ENCODE data around the gene EIF4E2. TPM values are rescaled to one million over a fixed set of nuclear protein-coding genes. Genes with fewer than 3 reads are reported as not detected.
A peak's percentile ranks its signal among the peaks of the same experiment; 100 is the strongest.

The EIF4E2 gene
- total and polyA plus RNA-seq, 2 of the 13 experiments (the other 11 are each of a cell fraction or from before 2014, with no cell fraction given), result 25.0 to 101 TPM

DNA sequence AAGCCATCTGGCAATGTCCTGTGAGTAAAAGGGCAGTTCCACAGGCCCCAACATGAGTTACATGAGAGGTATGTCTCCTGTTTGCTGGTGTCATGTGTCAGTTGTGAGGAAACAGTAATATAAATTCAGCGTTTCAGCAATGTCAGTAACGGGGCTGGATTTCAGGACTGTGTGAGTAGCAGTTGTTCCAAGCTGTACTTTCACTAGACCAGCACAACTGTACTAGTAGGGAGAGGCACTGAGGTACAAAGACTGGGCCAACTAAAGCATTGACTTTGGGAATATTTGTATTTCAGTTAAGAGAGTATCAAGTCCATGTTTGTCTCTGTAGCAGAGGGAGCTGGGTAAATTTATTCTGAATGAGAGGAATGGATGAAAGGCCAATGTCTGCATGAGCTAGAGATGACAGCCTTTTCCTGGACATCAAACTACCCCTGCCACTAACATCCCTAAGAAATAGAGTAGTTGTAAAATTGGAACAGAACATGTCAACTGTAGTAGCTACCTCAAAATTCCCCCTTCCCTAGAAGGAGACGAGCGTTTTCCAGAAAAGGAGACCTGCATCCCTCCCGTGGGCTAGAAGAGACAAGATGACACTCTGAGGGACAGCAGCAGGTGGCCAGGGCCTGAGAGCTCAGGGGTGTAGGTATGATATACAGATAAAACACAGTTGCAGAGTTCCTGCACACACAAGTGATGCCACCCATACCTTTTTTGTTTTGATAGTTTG is 24.4 kb downstream of the EIF4E2 start (continued):
- TF ChIP-seq, protein P1, sequence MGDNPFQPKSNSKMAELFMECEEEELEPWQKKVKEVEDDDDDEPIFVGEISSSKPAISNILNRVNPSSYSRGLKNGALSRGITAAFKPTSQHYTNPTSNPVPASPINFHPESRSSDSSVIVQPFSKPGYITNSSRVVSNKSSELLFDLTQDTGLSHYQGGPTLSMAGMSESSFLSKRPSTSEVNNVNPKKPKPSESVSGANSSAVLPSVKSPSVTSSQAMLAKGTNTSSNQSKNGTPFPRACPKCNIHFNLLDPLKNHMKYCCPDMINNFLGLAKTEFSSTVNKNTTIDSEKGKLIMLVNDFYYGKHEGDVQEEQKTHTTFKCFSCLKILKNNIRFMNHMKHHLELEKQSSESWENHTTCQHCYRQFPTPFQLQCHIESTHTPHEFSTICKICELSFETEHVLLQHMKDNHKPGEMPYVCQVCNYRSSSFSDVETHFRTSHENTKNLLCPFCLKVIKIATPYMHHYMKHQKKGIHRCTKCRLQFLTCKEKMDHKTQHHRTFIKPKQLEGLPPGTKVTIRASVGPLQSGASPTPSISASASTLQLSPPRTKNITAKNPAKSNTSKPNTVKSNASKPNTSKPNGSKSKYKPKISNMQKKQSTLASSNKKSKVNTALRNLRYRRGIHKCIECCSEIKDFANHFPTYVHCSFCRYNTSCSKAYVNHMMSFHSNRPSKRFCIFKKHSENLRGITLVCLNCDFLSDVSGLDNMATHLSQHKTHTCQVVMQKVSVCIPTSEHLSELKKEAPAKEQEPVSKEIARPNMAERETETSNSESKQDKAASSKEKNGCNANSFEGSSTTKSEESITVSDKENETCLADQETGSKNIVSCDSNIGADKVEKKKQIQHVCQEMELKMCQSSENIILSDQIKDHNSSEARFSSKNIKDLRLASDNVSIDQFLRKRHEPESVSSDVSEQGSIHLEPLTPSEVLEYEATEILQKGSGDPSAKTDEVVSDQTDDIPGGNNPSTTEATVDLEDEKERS (CRISPR knock-in tag; IDR thresholded peaks at IDR 0.05), result 0 out of 2 replicates have a peak, but pooled peaks have one; percentile 24
- no peak for TF ChIP-seq NCOA2 (CRISPR knock-in tag; IDR thresholded peaks at IDR 0.05)
- no peak for TF ChIP-seq ZIK1 (CRISPR knock-in tag; IDR thresholded peaks at IDR 0.05; ENCODE audit: borderline replicate concordance, low read depth)
- peak; percentile 55; the same call in 1 of the 2 replicates for TF ChIP-seq RXRB (CRISPR knock-in tag; IDR thresholded peaks at IDR 0.05; ENCODE audit: borderline replicate concordance)
- TF ChIP-seq RFX3 (CRISPR knock-in tag; IDR thresholded peaks at IDR 0.05), result no peak
- 0 out of 2 replicates have a peak, but pooled peaks have one; percentile 50 for TF ChIP-seq ZNF331 (CRISPR knock-in tag; IDR thresholded peaks at IDR 0.05)
- TF ChIP-seq, protein P2, sequence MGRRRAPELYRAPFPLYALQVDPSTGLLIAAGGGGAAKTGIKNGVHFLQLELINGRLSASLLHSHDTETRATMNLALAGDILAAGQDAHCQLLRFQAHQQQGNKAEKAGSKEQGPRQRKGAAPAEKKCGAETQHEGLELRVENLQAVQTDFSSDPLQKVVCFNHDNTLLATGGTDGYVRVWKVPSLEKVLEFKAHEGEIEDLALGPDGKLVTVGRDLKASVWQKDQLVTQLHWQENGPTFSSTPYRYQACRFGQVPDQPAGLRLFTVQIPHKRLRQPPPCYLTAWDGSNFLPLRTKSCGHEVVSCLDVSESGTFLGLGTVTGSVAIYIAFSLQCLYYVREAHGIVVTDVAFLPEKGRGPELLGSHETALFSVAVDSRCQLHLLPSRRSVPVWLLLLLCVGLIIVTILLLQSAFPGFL (CRISPR knock-in tag; IDR thresholded peaks at IDR 0.05), result no peak
- no peak for TF ChIP-seq ZNF792 (CRISPR knock-in tag; IDR thresholded peaks at IDR 0.05)
- TF ChIP-seq, protein P3, sequence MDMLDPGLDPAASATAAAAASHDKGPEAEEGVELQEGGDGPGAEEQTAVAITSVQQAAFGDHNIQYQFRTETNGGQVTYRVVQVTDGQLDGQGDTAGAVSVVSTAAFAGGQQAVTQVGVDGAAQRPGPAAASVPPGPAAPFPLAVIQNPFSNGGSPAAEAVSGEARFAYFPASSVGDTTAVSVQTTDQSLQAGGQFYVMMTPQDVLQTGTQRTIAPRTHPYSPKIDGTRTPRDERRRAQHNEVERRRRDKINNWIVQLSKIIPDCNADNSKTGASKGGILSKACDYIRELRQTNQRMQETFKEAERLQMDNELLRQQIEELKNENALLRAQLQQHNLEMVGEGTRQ (IDR thresholded peaks at IDR 0.05; ENCODE audit: low read depth, low read length), result no peak
- TF ChIP-seq, protein P3 (CRISPR knock-in tag; IDR thresholded peaks at IDR 0.05; ENCODE audit: borderline replicate concordance), result no peak
- TF ChIP-seq ZNF326 (CRISPR knock-in tag; IDR thresholded peaks at IDR 0.05; ENCODE audit: borderline replicate concordance), result no peak
- peak; percentile 48; the same call in 1 of the 2 replicates for TF ChIP-seq FOXJ3 (CRISPR knock-in tag; IDR thresholded peaks at IDR 0.05; ENCODE audit: borderline replicate concordance)
- no peak for TF ChIP-seq KDM2A (CRISPR knock-in tag; IDR thresholded peaks at IDR 0.05; ENCODE audit: borderline replicate concordance, low read depth)
- TF ChIP-seq SP4 (CRISPR knock-in tag; IDR thresholded peaks at IDR 0.05), result no peak
- TF ChIP-seq FOXA1 (IDR thresholded peaks at IDR 0.05), result no peak
- TF ChIP-seq FOXA1 (CRISPR knock-in tag; IDR thresholded peaks at IDR 0.05), result no peak
- peak; percentile 53; the same call in 1 of the 3 replicates for TF ChIP-seq MXI1 (IDR thresholded peaks at IDR 0.05; ENCODE audit: borderline replicate concordance, low read depth, low read length)
- no peak for TF ChIP-seq MBNL3 (CRISPR knock-in tag; conservative IDR thresholded peaks at IDR 0.05)
- TF ChIP-seq HOXA3 (CRISPR knock-in tag; IDR thresholded peaks at IDR 0.05), result peak; percentile 44; the same call in 1 of the 2 replicates
- TF ChIP-seq ZNF816 (CRISPR knock-in tag; IDR thresholded peaks at IDR 0.05; ENCODE audit: borderline replicate concordance), result no peak
- peak; percentile 91 for TF ChIP-seq REPIN1 (CRISPR knock-in tag; IDR thresholded peaks at IDR 0.05; ENCODE audit: borderline replicate concordance, low read depth)
- TF ChIP-seq SIX4 (CRISPR knock-in tag; IDR thresholded peaks at IDR 0.05), result peak; percentile 77; the same call in 1 of the 2 replicates
- TF ChIP-seq, protein P4, sequence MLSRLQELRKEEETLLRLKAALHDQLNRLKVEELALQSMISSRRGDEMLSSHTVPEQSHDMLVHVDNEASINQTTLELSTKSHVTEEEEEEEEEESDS (CRISPR knock-in tag; IDR thresholded peaks at IDR 0.05; ENCODE audit: borderline replicate concordance), result 0 out of 2 replicates have a peak, but pooled peaks have one; percentile 31
- no peak for TF ChIP-seq HNRNPL (IDR thresholded peaks at IDR 0.05; ENCODE audit: low read depth, low read length)
- no peak for TF ChIP-seq ZNF543 (CRISPR knock-in tag; IDR thresholded peaks at IDR 0.05)

Data from HepG2 (cell line).